OCI-LY7 (cell line): ENCODE data around the gene ADAMTS2. TPM values are rescaled to one million over a fixed set of nuclear protein-coding genes. Genes with fewer than 3 reads are reported as not detected.

Source experiments
- BruUV-seq: library from RNA; stranded (reverse); fragments of 400-500 nt; replicated peaks from 2 replicates; lab custom pipeline; 2021; lab: Mats Ljungman, UMichigan
- CTCF ChIA-PET: fragments of 300-600 bp; sonication (Branson Sonifier 250); formaldehyde crosslinking; loops from one replicate; lab custom pipeline; 2022; ENCODE audit warnings: antibody characterized with exemption; ENCODE audit not compliant: unreplicated experiment; lab: Charles Lee
- POLR2A ChIA-PET: fragments of 300-600 bp; sonication (Branson Sonifier 250); formaldehyde crosslinking; loops from one replicate; lab custom pipeline; 2022; ENCODE audit warnings: antibody characterized with exemption; lab: Charles Lee
- DNase-seq: peaks from one replicate; pipeline ENCODE4 v3.0.0-alpha.2; 2015; ENCODE audit warnings: low spot score
- H2AFZ ChIP-seq: fragments of 200-600 bp; sonication (generic), shearing (Covaris generic); 2 replicates; pipeline ENCODE4 v1.6.1; 2014; ENCODE audit warnings: mild to moderate bottlenecking, antibody characterized with exemption, low read length, moderate library complexity
- H3K27ac ChIP-seq: fragments of 200-600 bp; sonication (generic); 2 replicates; pipeline ENCODE4 v1.5.1; 2014; ENCODE audit warnings: mixed run types, low read depth, mild to moderate bottlenecking, moderate library complexity, low read length, inconsistent platforms; ENCODE audit not compliant: poor library complexity, severe bottlenecking
- H3K36me3 ChIP-seq: fragments of 200-600 bp; sonication (generic); 2 replicates; pipeline ENCODE4 v1.6.1; 2014; ENCODE audit warnings: mild to moderate bottlenecking, antibody characterized with exemption, low read length, moderate library complexity, mixed read lengths; ENCODE audit not compliant: insufficient read depth
- H3K4me1 ChIP-seq: fragments of 200-600 bp; sonication (generic); 2 replicates; pipeline ENCODE4 v1.5.1; 2014; ENCODE audit warnings: mild to moderate bottlenecking, low read length; ENCODE audit not compliant: insufficient read depth, poor library complexity, severe bottlenecking
- H3K4me2 ChIP-seq: fragments of 200-600 bp; sonication (generic); 2 replicates; pipeline ENCODE4 v1.6.1; 2014; ENCODE audit warnings: mild to moderate bottlenecking, low read length
- H3K4me3 ChIP-seq: fragments of 200-600 bp; sonication (generic); 2 replicates; pipeline ENCODE4 v1.5.1; 2014; ENCODE audit warnings: mild to moderate bottlenecking, low read depth, low read length; ENCODE audit not compliant: poor library complexity, severe bottlenecking
- H3K79me2 ChIP-seq: fragments of 200-600 bp; sonication (generic); 2 replicates; pipeline ENCODE4 v1.6.1; 2016; ENCODE audit warnings: low read depth, mild to moderate bottlenecking, low read length, moderate library complexity, mixed read lengths; ENCODE audit not compliant: insufficient read depth
- H3K9me2 ChIP-seq: fragments of 200-600 bp; sonication (generic); 2 replicates; pipeline ENCODE4 v1.6.1; 2016; ENCODE audit warnings: mild to moderate bottlenecking, low read length, mixed read lengths; ENCODE audit not compliant: insufficient read depth
- H3K9me3 ChIP-seq: fragments of 200-600 bp; sonication (generic); 2 replicates; pipeline ENCODE4 v1.6.1; 2014; ENCODE audit warnings: mild to moderate bottlenecking, mixed run types, low read length, mixed read lengths
- H4K20me1 ChIP-seq: fragments of 200-600 bp; sonication (generic); 2 replicates; pipeline ENCODE4 v1.6.1; 2014; ENCODE audit warnings: mild to moderate bottlenecking, antibody characterized with exemption, low read length, moderate library complexity, mixed read lengths; ENCODE audit not compliant: insufficient read depth
- CTCF ChIP-seq: fragments of 200-600 bp; sonication (generic); conservative IDR thresholded peaks from 2 replicates; pipeline ENCODE4 v1.5.1; 2014; ENCODE audit warnings: mild to moderate bottlenecking, antibody characterized with exemption, low read length, moderate library complexity, mixed read lengths
- EZH2phosphoT487 ChIP-seq: fragments of 200-600 bp; sonication (generic); IDR thresholded peaks from 2 replicates; pipeline ENCODE4 v1.6.1; 2018; ENCODE audit warnings: low read depth, borderline replicate concordance, mild to moderate bottlenecking, mixed run types, antibody characterized with exemption, low read length, moderate library complexity, mixed read lengths
- intact Hi-C: fragments of 100-400 bp; cut with micrococcal nuclease; formaldehyde crosslinking; loops from one replicate; pipeline ENCODE4 v1.10.0; 2022; ENCODE audit not compliant: unreplicated experiment
- total RNA-seq, 2 experiments: library from RNA; depleted of rRNA in 1 of 2; stranded (reverse); fragments of >200 nt in 1 of 2; shearing (Covaris generic) in 1 of 2; gene quantifications; 2 replicates each; pipeline ENCODE4 v1.2.3, GENCODE V29; 2014 to 2022

ADAMTS2 gene
- total RNA-seq, 2 experiments from 2014 or later = not detected

- TF ChIP-seq CTCF = no peak
- TF ChIP-seq EZH2phosphoT487 = no peak
- Histone ChIP-seq H3K9me2 (no peaks in the 10 kb centered on the region), H3K4me1 (no peaks in the 10 kb centered on the region), H4K20me1 (no peaks in the 10 kb centered on the region), H3K79me2 (no peaks in the 10 kb centered on the region), H3K4me3 (no peak overlapping the region), H3K27ac (no peak overlapping the region), H3K4me2 (no peak overlapping the region), H3K36me3 (no peaks in the 10 kb centered on the region), H2AFZ (no peak overlapping the region), H3K9me3 (no peaks in the 10 kb centered on the region)
- ChIA-PET CTCF (no interaction called here), POLR2A (interaction anchor here (0.6 kb wide), 1 partner anchor 287 kb away, joined by 3 read pairs; no protein-coding TSS in a partner anchor)
- no peak for DNase-seq
- no TSS peak for BruUV-seq
- intact Hi-C loops = no loop called here
Measured at GRCh38 chr5:179135441-179136215, 209.6 kb downstream of the ADAMTS2 start.

GRCh38 chr5:179135006-179135405 is 210.3 kb downstream of the ADAMTS2 start:
- H3K4me1 ChIP-seq = no peaks in the 10 kb centered on the region
- ChIA-PET POLR2A (no interaction called here), CTCF (interaction anchor here (0.6 kb wide), 2 partner anchors 245 to 687 kb away, joined by 5 to 7 read pairs; no protein-coding TSS in a partner anchor)
- no peak overlapping the region for H2AFZ ChIP-seq
- no peak overlapping the region for H3K27ac ChIP-seq
- no peaks in the 10 kb centered on the region for H4K20me1 ChIP-seq
- H3K4me3 ChIP-seq = no peak overlapping the region
- H3K79me2 ChIP-seq = no peaks in the 10 kb centered on the region
- H3K36me3 ChIP-seq = no peaks in the 10 kb centered on the region
- no peaks in the 10 kb centered on the region for H3K9me3 ChIP-seq
- DNase-seq = no peak
- intact Hi-C loops = no loop called here
- TF ChIP-seq CTCF (no peak), EZH2phosphoT487 (no peak)
- no peak overlapping the region for H3K4me2 ChIP-seq
- BruUV-seq = no TSS peak
- H3K9me2 ChIP-seq = no peaks in the 10 kb centered on the region

- DNase-seq = no peak
- Histone ChIP-seq H3K4me2 (no peak overlapping the region), H3K79me2 (no peaks in the 10 kb centered on the region), H3K36me3 (no peaks in the 10 kb centered on the region), H3K9me3 (no peaks in the 10 kb centered on the region), H3K27ac (no peak overlapping the region), H3K4me1 (no peaks in the 10 kb centered on the region), H3K9me2 (no peaks in the 10 kb centered on the region), H4K20me1 (no peaks in the 10 kb centered on the region), H3K4me3 (no peak overlapping the region), H2AFZ (no peak overlapping the region)
- BruUV-seq = no TSS peak
- intact Hi-C loops = no loop called here
- ChIA-PET POLR2A (no interaction called here), CTCF (interaction anchor here (0.6 kb wide), 2 partner anchors 245 to 687 kb away, joined by 5 to 7 read pairs; no protein-coding TSS in a partner anchor)
- TF ChIP-seq EZH2phosphoT487 = no peak
Measured at GRCh38 chr5:179134511-179134910, 210.8 kb downstream of the ADAMTS2 start.
